Amniotic stem cell (primary cell): ENCODE data around the gene NCKAP5.
A peak's percentile ranks its signal among the peaks of the same experiment; 100 is the strongest.
"Not testable (repeated sequence)": the region's sequence is repeated elsewhere in the genome, so short reads cannot be mapped to it uniquely, and the experiment has no call there.

Experiments used
- DNase-seq: peaks from one replicate; lab custom pipeline; 2025; lab: John Stamatoyannopoulos, UW

NCKAP5 gene

GRCh38 chr2:132703396-132703795, 864.9 kb downstream of the NCKAP5 start:
- peak; percentile 32 for DNase-seq

GRCh38 chr2:132701810-132702209, 866.5 kb downstream of the NCKAP5 start:
- DNase-seq: no peak

DNA sequence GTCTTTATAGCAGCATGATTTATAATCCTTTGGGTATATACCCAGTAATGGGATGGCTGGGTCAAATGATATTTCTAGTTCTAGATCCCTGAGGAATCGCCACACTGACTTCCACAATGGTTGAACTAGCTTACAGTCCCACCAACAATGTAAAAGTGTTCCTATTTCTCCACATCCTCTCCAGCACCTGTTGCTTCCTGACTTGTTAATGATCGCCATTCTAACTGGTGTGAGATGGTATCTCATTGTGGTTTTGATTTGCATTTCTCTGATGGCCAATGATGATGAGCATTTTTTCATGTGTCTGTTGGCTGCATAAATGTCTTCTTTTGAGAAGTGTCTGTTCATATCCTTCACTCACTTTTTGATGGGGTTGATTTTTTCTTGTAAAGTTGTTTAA, 868.5 kb downstream of the NCKAP5 start:
- DNase-seq: not testable (repeated sequence)

- DNase-seq: not testable (repeated sequence)
These were observed 869.9 kb downstream of the NCKAP5 start for GRCh38 chr2:132698347-132698746.

GRCh38 chr2:132697556-132698205, 870.6 kb downstream of the NCKAP5 start:
- no peak for DNase-seq

DNA sequence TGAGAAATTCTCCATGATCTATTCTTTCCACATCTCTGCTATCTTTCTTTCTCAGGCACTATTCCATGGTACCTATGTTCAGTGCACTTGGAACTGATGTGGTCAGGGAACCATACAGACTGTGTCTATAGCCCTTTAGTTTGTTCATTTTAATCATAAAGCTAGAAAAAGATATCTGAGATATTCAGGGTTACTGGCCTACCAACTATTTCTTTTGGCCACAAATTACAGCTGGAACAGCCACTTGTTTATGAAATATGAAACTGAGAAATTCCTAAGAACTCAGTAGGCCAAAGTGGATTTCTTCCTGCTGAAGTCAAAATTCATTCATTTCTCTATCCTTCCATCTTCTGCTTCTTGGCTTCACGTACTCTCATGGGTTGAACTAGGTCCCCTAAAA, 875.4 kb downstream of the NCKAP5 start:
- DNase-seq: no peak

DNA sequence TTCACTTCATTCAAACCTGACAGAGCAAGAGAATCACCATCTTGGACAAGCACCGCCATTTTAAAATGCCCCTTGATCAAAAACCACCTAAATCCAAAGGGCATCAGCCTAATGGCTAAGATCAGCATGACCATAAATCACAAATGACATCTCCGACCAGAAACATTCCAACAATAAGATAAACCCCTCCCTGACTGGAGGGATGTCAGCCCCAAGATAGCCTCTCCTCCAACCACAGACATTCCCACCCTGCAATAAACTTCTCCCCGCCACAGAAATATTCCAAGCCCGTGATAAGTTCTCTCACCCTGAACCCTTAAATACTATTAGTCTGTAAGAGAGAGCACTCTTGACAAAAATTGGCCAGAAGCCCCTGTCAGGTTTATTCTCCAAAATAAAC, 876.7 kb downstream of the NCKAP5 start:
- DNase-seq: no peak

GRCh38 chr2:132690664-132691303, 877.5 kb downstream of the NCKAP5 start:
- DNase-seq: no peak

GRCh38 chr2:132681766-132682165, 886.5 kb downstream of the NCKAP5 start:
- DNase-seq: no peak

GRCh38 chr2:132680544-132680943, 887.7 kb downstream of the NCKAP5 start:
- no peak for DNase-seq

GRCh38 chr2:132678483-132678882, 889.8 kb downstream of the NCKAP5 start:
- no peak for DNase-seq

DNA sequence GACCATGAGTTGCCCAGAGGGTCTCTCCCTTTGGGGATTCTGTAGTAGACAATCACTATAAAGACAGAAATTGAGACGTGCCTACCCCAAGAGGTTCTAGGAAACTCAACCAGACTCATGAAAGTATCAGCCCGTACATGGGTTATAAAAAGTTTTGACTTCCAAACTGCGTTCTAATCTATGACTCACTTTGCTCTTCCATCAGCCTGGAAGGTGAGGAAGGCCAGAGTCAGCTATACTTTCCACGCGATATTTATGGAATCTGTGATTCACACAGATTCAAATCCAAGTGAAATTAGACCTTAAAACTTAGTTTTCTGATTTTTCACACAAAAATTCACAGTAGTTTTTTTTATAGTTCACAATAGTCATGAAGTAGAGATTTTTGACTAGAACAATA, 890.6 kb downstream of the NCKAP5 start:
- DNase-seq: no peak

GRCh38 chr2:132676999-132677398, 891.3 kb downstream of the NCKAP5 start:
- no peak for DNase-seq

GRCh38 chr2:132671151-132671835, 897.0 kb downstream of the NCKAP5 start:
- DNase-seq: no peak

DNA sequence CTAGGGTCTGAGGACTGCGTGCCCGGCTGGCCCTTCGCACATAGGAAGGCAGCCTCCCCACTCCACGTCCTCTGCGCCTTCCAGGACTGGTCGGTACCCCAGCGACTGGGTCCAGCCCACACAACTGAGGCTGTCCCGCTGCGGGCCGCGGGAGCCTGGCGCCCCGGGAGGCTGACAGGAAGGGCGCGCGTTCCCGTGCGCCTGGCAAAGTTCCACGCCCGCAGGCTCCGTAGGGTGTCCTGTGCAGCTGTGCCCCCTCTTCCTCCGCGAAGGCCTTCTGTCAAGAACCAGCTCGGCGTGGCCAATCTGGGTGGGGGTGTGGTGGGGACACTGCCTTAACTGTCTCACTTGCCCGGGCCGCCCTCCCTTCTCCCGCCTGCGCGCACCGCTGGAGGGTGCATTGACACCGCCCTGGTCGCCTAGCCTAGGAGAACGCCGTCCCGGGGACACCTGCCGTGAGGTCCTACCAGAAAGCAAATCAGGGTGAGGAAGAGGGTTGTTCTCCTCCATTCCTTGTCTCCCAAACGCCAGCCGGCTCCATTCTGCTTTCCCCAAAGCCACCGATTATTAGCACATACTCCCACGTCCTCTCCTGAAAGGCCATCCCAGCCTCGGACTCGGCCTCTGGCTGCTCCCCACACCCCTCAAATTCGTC, 897.6 kb downstream of the NCKAP5 start:
- no peak for DNase-seq

DNA sequence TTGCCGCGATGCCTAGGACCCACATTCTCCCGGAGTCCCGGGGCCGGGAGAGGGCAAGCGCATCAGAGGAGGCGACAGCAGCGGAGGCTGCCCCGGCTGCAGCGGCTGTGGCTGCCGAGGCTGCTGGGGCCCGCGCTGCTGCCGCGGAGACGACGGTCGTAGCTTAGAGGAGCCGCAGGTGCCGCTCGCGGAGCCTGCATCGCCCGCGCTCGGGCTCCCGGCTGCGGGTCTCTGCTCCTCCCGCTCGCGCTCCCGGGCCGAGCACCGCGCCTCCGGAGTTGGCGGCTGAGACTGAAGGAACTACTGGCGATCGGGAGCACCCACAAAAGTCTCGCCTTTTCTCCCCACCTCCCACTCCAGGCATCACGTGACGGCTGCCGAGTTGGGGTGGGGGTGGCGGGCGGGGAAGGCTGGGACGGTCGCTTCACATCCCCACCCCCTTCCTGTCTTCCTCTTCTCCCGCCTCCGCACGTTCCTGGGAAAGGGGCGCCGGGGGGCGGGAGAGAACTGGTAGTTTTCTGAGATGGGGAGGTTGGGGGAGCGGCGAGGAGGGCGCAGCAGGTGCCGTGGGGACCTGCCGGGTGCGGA, 898.3 kb downstream of the NCKAP5 start, which contains the start of gene LYPD1:
LYPD1 (minus strand) TSS at position 298 of the 588 bp plus-strand sequence; CDS start at position 25, 273 bp downstream.
- no peak for DNase-seq

GRCh38 chr2:132668987-132669907, 899.0 kb downstream of the NCKAP5 start:
- no peak for DNase-seq

DNA sequence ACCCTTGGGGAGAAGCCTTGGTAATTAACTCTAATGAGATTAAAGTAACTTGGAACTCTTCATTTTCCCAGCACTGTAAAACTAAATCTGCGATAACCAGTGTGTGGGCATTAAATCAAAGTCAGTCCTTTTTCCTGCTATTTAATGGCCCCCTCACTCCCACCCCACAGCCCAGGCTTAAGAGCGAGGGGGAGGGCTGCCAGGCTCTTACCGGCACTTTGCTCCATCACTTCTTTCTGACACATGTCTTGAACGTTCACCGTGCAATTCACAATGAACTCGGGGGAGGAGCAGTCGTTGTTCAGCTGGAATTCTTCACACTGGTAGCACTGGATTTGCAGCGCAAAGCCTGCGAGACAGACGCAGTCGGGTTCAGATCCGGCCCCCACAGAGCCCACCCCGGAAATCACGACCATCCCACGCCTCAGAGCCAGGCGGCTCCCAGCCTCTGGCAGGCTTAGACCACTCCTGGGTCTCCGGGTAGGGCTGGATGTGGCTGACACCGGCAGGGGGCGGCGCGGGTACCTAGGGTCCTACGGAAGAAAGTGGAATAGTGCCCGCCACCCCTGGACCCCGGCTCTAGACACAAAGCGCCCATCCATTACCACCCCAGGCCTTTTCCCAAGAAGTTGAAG, 900.0 kb downstream of the NCKAP5 start:
- DNase-seq: no peak

DNA sequence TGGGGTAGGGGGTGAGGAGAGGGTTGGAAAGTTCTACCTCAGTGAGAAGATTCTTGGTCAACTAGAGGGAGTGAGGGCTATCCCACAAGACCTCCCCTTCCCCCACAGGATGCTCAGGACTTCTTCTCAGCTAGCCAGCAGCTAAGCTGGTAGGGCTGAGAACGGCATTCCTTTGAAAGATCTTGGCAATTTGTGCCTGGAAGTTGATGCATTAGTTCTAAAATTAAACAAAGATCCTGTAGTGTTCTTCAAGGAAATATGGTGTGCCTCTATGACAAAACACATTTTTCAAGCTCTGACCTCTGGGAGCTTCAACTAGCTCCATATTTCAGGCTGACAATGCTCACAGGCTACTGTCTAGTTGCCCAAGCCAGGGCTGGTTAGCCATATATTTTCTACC, 900.6 kb downstream of the NCKAP5 start:
- DNase-seq: no peak

- DNase-seq: no peak
These were observed 902.7 kb downstream of the NCKAP5 start for GRCh38 chr2:132665401-132666140.
